Measurements from ENCODE around the gene SPATC1L.

Gene SPATC1L

DNA sequence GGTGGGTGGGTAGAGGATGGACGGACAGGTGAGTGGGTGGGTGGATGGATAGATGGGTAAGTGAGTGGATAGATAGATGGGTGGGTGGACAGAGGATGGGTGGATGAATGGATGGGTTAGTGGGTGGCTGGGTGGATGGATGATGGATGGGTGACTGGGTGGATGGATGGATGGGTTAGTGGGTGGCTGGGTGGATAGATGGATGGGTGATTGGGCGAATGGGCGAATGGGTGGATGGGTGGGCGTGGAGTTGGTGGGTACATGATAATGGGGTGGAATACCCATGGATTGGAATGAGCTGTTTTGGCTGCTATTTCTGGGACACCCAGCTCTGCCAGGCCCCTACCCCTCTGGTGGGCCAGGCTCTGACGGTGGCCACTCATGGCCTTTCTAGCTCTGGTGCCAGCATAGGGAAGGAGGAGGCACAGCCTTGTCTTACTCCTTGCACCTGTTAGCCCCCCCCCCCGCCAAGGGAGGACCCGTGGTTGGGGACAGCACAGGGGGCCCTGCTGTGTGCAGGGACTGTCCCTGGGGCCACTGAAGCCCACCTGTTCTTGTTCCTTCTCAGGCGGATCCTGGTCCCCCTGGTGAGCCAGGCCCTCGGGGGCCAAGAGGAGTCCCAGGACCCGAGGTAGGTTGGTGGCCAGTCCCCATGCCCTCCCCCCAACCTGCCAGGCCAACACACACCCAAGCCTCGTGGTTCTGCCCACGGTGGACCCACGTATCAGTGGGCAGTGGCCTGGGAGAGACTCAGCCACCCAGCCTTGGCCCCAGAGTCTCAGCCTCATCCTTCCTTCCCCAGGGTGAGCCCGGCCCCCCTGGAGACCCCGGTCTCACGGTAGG is 60.0 kb downstream of the SPATC1L start:
- DNase-seq (ENCODE audit: low read depth, low spot score) = no peak
- ChIA-PET CTCF (no interaction called here), POLR2A (no interaction called here)
- TF ChIP-seq, protein P1, sequence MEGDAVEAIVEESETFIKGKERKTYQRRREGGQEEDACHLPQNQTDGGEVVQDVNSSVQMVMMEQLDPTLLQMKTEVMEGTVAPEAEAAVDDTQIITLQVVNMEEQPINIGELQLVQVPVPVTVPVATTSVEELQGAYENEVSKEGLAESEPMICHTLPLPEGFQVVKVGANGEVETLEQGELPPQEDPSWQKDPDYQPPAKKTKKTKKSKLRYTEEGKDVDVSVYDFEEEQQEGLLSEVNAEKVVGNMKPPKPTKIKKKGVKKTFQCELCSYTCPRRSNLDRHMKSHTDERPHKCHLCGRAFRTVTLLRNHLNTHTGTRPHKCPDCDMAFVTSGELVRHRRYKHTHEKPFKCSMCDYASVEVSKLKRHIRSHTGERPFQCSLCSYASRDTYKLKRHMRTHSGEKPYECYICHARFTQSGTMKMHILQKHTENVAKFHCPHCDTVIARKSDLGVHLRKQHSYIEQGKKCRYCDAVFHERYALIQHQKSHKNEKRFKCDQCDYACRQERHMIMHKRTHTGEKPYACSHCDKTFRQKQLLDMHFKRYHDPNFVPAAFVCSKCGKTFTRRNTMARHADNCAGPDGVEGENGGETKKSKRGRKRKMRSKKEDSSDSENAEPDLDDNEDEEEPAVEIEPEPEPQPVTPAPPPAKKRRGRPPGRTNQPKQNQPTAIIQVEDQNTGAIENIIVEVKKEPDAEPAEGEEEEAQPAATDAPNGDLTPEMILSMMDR (IDR thresholded peaks at IDR 0.05; ENCODE audit: insufficient read depth, low read length, missing control alignments) = no peak
- H3K4me3 ChIP-seq (ENCODE audit: low read depth, low read length) = no peak overlapping the region

DNA sequence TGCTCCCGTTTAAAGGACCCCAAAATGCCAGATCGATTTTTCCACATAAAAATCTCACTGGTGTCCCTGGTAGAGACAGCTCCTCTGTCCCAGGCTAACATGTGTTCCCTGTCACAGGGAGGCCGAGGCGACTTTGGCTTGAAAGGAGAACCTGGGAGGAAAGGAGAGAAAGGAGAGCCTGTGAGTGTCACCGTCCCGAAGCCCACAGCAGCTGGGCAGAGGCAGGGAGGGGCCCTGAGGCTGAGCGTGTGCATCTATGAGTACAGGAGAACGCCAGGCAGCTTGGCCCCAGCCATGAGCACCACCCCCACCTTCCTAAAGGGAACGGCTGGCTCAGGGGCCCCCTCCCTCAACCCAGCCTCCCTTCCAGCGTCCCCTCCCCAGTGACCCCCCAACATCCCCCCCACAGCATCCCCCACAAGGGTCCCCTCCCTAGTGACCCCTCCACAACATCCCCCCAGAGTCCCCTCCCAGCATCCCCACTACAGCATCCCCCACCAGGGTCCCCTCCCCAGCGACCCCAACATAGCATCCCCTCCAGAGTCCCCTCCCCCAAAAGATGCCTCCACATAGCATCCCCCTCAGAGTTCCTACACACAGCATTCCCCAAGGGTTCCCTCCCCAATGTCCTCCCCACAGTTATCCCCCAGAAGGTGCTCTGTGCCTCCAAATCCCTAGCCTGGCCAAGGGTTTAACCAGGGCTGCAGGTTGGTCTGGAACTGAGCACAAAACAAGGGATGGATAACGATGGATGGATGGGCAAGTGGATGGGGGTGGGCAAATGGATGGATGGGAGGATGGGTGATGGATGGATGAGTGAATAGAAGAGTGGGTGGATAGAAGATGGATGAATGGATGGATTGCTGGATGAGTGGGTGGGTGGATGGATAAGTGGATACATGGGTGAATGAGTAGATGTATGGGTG is 61.2 kb downstream of the SPATC1L start:
- POLR2A ChIA-PET = interaction anchor here (0.6 to 1.5 kb wide), 4 partner anchors 127 to 153 kb away, joined by 3 to 8 read pairs (median 4); no protein-coding TSS in a partner anchor
- no peak for DNase-seq (ENCODE audit: low read depth, low spot score)
- TF ChIP-seq, protein P1 (IDR thresholded peaks at IDR 0.05; ENCODE audit: insufficient read depth, low read length, missing control alignments) = no peak
- CTCF ChIA-PET = interaction anchor here (1.5 to 7.0 kb wide), 3 partner anchors 10 to 151 kb away, joined by 3 to 59 read pairs (median 11); no protein-coding TSS in a partner anchor
- H3K4me3 ChIP-seq (ENCODE audit: low read depth, low read length) = no peak overlapping the region

DNA sequence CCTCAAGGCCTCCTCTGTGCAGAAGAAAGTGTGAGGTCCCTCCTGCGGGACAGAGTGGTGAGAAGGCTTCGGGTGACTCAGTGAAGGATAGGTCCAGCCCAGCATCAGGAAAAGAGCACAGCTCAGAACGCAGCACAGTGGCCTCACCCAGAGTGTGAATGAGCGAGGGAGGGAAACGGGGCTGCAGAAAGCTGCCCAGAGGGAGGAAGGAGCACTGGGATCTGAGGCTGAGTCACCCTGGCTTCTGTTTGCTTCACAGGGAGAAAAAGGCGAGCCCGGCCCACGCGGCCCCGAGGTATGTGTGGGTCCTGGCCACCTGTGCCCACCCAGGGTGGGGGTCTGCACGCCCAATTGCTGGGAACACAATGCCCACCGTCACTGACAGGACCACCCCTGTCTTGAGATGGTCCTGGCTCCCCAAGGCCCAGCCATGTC is 62.0 kb downstream of the SPATC1L start:
- TF ChIP-seq, protein P1 (IDR thresholded peaks at IDR 0.05; ENCODE audit: insufficient read depth, low read length, missing control alignments) = no peak
- no peak overlapping the region for H3K4me3 ChIP-seq (ENCODE audit: low read depth, low read length)
- POLR2A ChIA-PET = interaction anchor here (0.6 to 1.5 kb wide), 6 partner anchors 112 to 154 kb away, joined by 3 to 8 read pairs (median 4); no protein-coding TSS in a partner anchor
- DNase-seq (ENCODE audit: low read depth, low spot score) = no peak
- CTCF ChIA-PET = interaction anchor here (1.5 to 7.0 kb wide), 5 partner anchors 8 to 151 kb away, joined by 3 to 59 read pairs (median 6); no protein-coding TSS in a partner anchor

DNA sequence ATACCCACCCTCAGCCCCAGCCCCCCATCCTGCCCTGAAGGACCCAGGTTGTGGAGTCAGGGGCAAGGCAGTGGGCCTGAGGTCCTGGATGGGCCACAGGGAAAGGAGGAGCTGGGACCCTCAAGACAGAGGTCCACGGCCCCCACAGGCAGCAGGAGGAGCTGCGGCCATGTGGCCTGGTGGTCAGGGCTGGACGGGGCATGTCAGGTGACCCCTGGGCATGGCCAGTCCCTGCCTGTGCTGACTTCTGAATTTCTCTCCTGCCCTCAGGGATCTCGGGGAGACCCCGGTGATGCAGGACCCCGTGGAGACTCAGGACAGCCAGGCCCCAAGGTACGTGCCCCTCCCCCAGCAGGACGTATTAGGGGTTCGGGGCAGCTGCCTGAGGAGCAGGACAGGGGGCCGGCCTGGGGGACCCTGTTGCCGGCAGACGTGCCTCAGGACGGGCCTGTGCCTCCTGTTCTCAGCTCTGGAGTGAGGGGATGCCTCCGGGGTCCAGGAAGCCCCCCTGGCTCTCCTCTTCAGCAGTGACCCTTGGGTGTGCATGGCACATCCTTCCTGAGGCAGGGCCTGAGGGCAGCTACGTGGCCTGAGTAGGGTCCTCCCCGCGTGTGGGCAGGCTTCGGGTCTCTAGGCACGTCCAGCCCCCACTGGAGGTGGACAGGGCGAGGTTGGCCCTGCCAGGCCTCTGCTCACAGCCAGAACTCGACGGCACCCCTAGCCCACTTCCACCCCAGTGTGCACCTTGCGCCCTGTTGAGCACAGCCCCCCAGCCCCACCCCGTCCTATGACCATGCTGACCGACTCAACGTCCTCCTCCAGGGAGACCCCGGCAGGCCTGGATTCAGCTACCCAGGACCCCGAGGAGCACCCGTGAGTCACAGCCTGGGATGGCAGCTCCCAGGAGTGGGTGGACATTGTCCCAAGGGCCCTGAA is 62.7 kb downstream of the SPATC1L start:
- POLR2A ChIA-PET = interaction anchor here (0.6 to 1.5 kb wide), 5 partner anchors 113 to 148 kb away, joined by 3 to 8 read pairs (median 5); no protein-coding TSS in a partner anchor
- CTCF ChIA-PET = interaction anchor here (1.5 to 7.0 kb wide), 5 partner anchors 8 to 150 kb away, joined by 3 to 59 read pairs (median 6); no protein-coding TSS in a partner anchor
- no peak for DNase-seq (ENCODE audit: low read depth, low spot score)

More for the DNA sequence above, 62.7 kb downstream of the SPATC1L start:
- TF ChIP-seq, protein P1 (IDR thresholded peaks at IDR 0.05; ENCODE audit: insufficient read depth, low read length, missing control alignments) = no peak
- no peak overlapping the region for H3K4me3 ChIP-seq (ENCODE audit: low read depth, low read length)
